Liver (tissue), 3 donors: Measurements from ENCODE around the gene TMEM215.

ENCODE experiments used
- EGR1 ChIP-seq, 2 donors: IDR thresholded peaks; 2 replicates each; pipeline ENCODE4 v1.6.1; 2016 to 2018; ENCODE audit warnings: antibody characterized with exemption in 2 of 2, low read depth in 2 of 2
- SP1 ChIP-seq: IDR thresholded peaks from 2 replicates; pipeline ENCODE4 v1.6.1; 2018; ENCODE audit warnings: antibody characterized with exemption, mild to moderate bottlenecking
- TF ChIP-seq, protein P1 (sequence below): fragments of 150-350 bp; IDR thresholded peaks from 2 replicates; pipeline ENCODE4 v1.5.1; 2017; ENCODE audit warnings: improper control_type of control experiment, low read depth, low read length; ENCODE audit not compliant: missing input control
- TF ChIP-seq, protein P2 (sequence below): IDR thresholded peaks from 2 replicates; pipeline ENCODE4 v1.6.1; 2016; ENCODE audit warnings: antibody characterized with exemption
- donor health status: healthy.
- donor health status: healthy.

DNA sequence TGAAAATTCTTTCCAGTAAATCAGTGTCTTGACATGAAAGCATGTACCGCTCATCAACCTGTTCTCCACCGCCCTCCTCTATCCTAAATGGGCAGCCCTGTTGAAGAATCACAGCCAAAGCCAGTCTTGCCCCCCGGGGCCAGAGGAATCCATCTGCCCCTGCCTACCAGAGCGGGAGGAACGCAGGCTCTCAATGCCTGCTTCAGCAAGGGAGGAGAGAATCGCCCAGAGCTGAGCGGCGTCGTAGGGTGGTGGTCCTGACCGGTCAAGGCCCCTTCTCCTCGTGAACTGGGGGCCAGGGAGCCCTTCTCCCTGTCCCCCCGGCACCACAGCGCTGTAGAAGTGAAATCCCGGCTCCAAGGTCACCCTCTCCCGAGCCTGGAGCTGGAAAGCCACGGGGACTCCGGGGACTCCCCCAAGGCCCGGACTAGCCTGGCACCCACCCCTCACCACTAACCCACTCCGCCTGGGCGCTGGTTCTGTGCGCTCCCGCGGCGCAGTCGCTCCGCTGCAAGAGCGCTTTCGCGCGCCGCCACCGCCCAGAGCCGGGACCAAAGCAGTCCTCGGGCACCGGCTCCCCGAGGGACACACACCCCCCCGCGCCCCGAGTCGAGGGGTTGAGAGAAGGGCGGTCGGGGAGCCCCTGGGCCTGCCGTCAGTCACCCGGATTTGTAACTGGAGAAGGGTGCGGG, 718 bp upstream of the TMEM215 start:
- TF ChIP-seq, protein P1, sequence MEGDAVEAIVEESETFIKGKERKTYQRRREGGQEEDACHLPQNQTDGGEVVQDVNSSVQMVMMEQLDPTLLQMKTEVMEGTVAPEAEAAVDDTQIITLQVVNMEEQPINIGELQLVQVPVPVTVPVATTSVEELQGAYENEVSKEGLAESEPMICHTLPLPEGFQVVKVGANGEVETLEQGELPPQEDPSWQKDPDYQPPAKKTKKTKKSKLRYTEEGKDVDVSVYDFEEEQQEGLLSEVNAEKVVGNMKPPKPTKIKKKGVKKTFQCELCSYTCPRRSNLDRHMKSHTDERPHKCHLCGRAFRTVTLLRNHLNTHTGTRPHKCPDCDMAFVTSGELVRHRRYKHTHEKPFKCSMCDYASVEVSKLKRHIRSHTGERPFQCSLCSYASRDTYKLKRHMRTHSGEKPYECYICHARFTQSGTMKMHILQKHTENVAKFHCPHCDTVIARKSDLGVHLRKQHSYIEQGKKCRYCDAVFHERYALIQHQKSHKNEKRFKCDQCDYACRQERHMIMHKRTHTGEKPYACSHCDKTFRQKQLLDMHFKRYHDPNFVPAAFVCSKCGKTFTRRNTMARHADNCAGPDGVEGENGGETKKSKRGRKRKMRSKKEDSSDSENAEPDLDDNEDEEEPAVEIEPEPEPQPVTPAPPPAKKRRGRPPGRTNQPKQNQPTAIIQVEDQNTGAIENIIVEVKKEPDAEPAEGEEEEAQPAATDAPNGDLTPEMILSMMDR = no peak
- TF ChIP-seq EGR1 (IDR thresholded peaks at IDR 0.05; ENCODE audit: low read depth in 2 of 2) = no peak
- TF ChIP-seq, protein P2, sequence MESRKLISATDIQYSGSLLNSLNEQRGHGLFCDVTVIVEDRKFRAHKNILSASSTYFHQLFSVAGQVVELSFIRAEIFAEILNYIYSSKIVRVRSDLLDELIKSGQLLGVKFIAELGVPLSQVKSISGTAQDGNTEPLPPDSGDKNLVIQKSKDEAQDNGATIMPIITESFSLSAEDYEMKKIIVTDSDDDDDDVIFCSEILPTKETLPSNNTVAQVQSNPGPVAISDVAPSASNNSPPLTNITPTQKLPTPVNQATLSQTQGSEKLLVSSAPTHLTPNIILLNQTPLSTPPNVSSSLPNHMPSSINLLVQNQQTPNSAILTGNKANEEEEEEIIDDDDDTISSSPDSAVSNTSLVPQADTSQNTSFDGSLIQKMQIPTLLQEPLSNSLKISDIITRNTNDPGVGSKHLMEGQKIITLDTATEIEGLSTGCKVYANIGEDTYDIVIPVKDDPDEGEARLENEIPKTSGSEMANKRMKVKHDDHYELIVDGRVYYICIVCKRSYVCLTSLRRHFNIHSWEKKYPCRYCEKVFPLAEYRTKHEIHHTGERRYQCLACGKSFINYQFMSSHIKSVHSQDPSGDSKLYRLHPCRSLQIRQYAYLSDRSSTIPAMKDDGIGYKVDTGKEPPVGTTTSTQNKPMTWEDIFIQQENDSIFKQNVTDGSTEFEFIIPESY = no peak
- TF ChIP-seq SP1 = no peak
